Endodermal cell (in vitro differentiated cells): ENCODE measurements around the gene ABCC1. TPM values are rescaled to one million over a fixed set of nuclear protein-coding genes. Genes with fewer than 3 reads are reported as not detected.
"Not testable (repeated sequence)": the region's sequence is repeated elsewhere in the genome, so short reads cannot be mapped to it uniquely, and the experiment has no call there.

Experiments used
- DNase-seq: peaks from one replicate; pipeline ENCODE4 v3.0.0-alpha.2; 2017
- H3K27ac ChIP-seq: 2 replicates; pipeline ENCODE4 v1.5.1; 2013; ENCODE audit warnings: mild to moderate bottlenecking, low read depth, low read length, moderate library complexity
- H3K27me3 ChIP-seq: 2 replicates; pipeline ENCODE4 v1.6.1; 2013; ENCODE audit warnings: mild to moderate bottlenecking, low read length, moderate library complexity; ENCODE audit not compliant: insufficient read depth, control insufficient read depth, poor library complexity, severe bottlenecking
- H3K36me3 ChIP-seq: 2 replicates; pipeline ENCODE4 v1.7.0; 2013; ENCODE audit warnings: mild to moderate bottlenecking, low read length, moderate library complexity; ENCODE audit not compliant: control insufficient read depth, insufficient read depth
- H3K4me1 ChIP-seq: one replicate; pipeline ENCODE4 v1.7.0; 2013; ENCODE audit warnings: low read length; ENCODE audit not compliant: control insufficient read depth, insufficient read depth
- H3K4me3 ChIP-seq: 2 replicates; pipeline ENCODE4 v1.5.1; 2013; ENCODE audit warnings: mild to moderate bottlenecking, low read length, moderate library complexity
- H3K9ac ChIP-seq: 2 replicates; pipeline ENCODE4 v1.6.1; 2013; ENCODE audit warnings: mild to moderate bottlenecking, low read length, moderate library complexity; ENCODE audit not compliant: poor library complexity, severe bottlenecking; ENCODE audit errors: extremely low read depth
- H3K9me3 ChIP-seq: 2 replicates; pipeline ENCODE4 v1.6.1; 2013; ENCODE audit warnings: mild to moderate bottlenecking, low read length, moderate library complexity; ENCODE audit not compliant: control insufficient read depth
- H3K27ac Mint-ChIP-seq: 2 replicates; pipeline ENCODE4 v1.8.0; 2020; ENCODE audit warnings: mixed read lengths
- H3K27me3 Mint-ChIP-seq: 2 replicates; pipeline ENCODE4 v1.8.0; 2021; ENCODE audit warnings: mild to moderate bottlenecking, mixed read lengths; ENCODE audit not compliant: insufficient read depth
- H3K36me3 Mint-ChIP-seq: 2 replicates; pipeline ENCODE4 v1.8.0; 2020; ENCODE audit warnings: low read depth, mixed read lengths
- H3K4me1 Mint-ChIP-seq: 2 replicates; pipeline ENCODE4 v1.8.0; 2020; ENCODE audit warnings: mixed read lengths
- H3K4me3 Mint-ChIP-seq: 2 replicates; pipeline ENCODE4 v1.8.0; 2020; ENCODE audit warnings: mild to moderate bottlenecking, moderate library complexity, mixed read lengths
- H3K9me3 Mint-ChIP-seq: 2 replicates; pipeline ENCODE4 v1.8.0; 2020; ENCODE audit warnings: mild to moderate bottlenecking, mixed read lengths
- CTCF ChIP-seq: fragments of 200-600 bp; sonication (generic); conservative IDR thresholded peaks from 2 replicates; pipeline ENCODE4 v1.5.0; 2021; ENCODE audit warnings: antibody characterized with exemption, mild to moderate bottlenecking
- WGBS, 2 experiments: methylation state at CpG; one replicate each; pipeline versions ENCODE4 v1.1.5 to v1.1.7; 2013; ENCODE audit warnings: missing lambda C conversion rate in 2 of 2, mixed read lengths in 1 of 2; ENCODE audit not compliant: insufficient coverage in 1 of 2, insufficient read length in 1 of 2; 5-methylcytosine and 5-hydroxymethylcytosine counted together
- total RNA-seq, 2 donors: library from RNA; stranded (reverse); fragmentation: NEBNext Ultra II Directional in 1 of 2; extraction: Animal tissue kit (Norgen Biotek cat#: 25700) in 1 of 2; gene quantifications; 2 replicates in 1 of 2; 3 replicates in 1 of 2; pipeline ENCODE4 v1.2.1, GENCODE V29; 2021

ABCC1 gene
- total RNA-seq, 2 donors from 2014 or later = 47.1 to 51.2 TPM

DNA sequence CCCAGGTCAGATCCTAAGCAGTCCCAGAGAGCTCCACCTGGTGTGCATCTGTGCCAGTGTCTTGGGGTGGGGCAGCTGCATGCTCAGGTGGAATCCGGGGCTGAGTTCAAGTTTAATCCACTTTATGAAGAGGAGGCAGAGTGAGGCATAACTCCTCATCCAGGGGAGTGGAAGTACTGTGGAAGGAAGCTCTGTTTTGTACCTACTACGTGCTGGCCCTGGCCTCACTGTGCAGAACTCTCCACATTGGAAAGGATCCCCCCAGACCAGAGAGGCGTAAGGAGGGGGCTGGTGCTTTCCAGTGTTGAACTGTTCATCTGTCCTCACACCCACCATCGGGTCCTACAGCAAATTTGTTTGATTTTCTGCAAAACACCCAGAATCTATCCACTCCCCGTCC is 195.9 kb downstream of the ABCC1 start:
- peaks cover 28% of the 10 kb centered on the region for H3K36me3 ChIP-seq
- Mint-ChIP-seq H3K9me3 (no peaks in the 10 kb centered on the region), H3K27ac (no peak overlapping the region), H3K4me3 (no peak overlapping the region), H3K4me1 (no peaks in the 10 kb centered on the region), H3K27me3 (no peaks in the 10 kb centered on the region), H3K36me3 (peaks cover 30% of the 10 kb centered on the region)
- no peaks in the 10 kb centered on the region for H3K27me3 ChIP-seq
- H3K4me1 ChIP-seq = no peaks in the 10 kb centered on the region
- no peak overlapping the region for H3K4me3 ChIP-seq
- H3K27ac ChIP-seq = no peak overlapping the region
- TF ChIP-seq CTCF = peak; percentile 45
- DNase-seq = no peak
- no peak overlapping the region for H3K9ac ChIP-seq
- no peaks in the 10 kb centered on the region for H3K9me3 ChIP-seq
- 85 to 100% methylated on average over 2 to 5 of the region's 5 CpGs for whole genome bisulfite sequencing, 2 experiments

DNA sequence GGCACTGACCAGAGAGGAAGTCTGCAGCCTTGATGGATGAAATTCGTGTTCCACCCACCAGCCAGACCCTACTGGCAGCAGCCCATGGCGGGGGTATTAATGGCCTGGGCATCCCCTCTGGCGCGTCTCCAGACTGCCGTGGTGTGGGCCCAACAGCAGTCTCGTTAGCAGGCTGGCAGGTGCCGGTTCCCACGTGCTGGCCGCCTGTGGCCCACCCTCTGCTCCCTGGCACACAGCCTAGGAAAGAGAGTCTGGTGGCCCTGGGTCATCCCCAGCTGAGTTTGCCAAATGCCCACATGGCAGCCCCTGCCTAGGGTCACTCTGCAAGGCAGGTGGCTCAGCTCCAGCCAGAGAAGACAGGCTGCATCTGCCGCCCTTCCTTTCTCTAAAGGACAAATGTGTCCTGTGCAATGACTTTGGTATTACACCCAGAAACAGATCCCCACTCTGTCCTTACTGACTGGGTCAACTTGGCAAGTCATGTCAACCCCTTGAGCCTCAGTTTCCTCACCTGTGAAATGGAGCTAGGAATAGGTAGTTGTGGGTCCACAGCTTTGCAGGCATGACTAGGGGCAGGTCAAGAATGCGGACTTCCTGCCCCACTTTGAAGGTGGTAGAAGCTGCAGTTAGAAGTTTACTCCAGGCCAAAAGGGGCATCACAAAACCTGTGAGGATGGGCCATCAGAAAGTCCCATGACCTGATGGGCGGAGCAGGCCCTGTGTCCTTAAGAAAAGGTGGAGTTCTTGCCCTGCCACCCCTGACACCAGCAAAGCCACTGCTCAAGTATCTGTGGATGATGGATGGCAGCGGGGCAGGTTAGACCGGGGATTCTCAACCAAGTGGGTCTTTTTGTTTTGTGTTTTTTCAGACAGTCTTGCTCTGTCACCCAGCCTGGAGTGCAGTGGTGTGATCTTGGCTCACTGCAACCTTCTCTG is 197.2 kb downstream of the ABCC1 start:
- H3K36me3 Mint-ChIP-seq = peaks cover 19% of the 10 kb centered on the region
- H3K27ac ChIP-seq = no peak overlapping the region
- no peaks in the 10 kb centered on the region for H3K9me3 Mint-ChIP-seq
- no peaks in the 10 kb centered on the region for H3K9me3 ChIP-seq
- TF ChIP-seq CTCF = no peak
- no peak overlapping the region for H3K4me3 ChIP-seq
- 87 to 96% methylated on average over 6 to 14 of the region's 14 CpGs for WGBS, 2 experiments
- H3K27ac Mint-ChIP-seq = no peak overlapping the region
- H3K4me1 ChIP-seq = no peaks in the 10 kb centered on the region
- DNase-seq = no peak
- H3K27me3 Mint-ChIP-seq = no peaks in the 10 kb centered on the region
- H3K36me3 ChIP-seq = peaks cover 16% of the 10 kb centered on the region
- no peak overlapping the region for H3K9ac ChIP-seq
- H3K27me3 ChIP-seq = no peaks in the 10 kb centered on the region
- no peak overlapping the region for H3K4me3 Mint-ChIP-seq
- H3K4me1 Mint-ChIP-seq = no peaks in the 10 kb centered on the region

DNA sequence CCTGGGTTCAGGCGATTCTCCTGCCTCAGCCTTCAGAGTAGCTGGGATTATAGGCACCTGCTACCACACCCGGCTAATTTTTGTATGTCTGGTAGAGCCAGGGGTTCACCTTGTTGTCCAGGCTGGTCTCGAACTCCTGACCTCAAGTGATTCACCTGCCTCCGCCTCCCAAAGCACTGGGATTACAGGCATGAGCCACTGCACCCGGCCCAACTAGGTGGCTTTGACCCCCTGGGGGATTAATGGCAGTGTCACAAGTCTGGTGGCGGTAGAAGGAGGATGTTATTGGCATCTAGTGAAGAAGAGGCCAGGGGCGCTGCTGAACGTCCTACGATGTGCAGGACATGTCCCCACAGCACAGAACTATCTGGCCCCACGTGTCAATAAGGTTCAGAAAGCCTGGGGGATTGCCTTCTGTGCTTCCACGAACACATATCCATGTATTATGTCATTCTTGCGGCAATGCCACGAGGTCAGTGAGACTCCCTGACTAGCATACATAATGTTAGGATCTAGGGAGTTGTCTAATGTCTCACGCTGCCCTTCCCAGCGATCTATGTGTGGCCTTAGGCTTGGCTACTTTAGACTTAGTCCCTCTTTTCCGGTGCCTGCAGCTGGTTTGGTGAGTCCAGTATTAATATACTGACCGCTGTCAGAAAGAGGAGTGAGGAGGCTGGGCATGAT is 198.0 kb downstream of the ABCC1 start:
- Mint-ChIP-seq H3K27me3 (no peaks in the 10 kb centered on the region), H3K9me3 (no peaks in the 10 kb centered on the region), H3K36me3 (peaks cover 19% of the 10 kb centered on the region), H3K27ac (no peak overlapping the region), H3K4me3 (no peak overlapping the region), H3K4me1 (no peaks in the 10 kb centered on the region)
- Histone ChIP-seq H3K9me3 (no peaks in the 10 kb centered on the region), H3K36me3 (peaks cover 13% of the 10 kb centered on the region), H3K27ac (no peak overlapping the region), H3K4me1 (no peaks in the 10 kb centered on the region), H3K9ac (no peak overlapping the region), H3K27me3 (no peaks in the 10 kb centered on the region), H3K4me3 (no peak overlapping the region)
- WGBS, 2 experiments = 93 to 96% methylated on average over 9 to 17 of the region's 17 CpGs
- TF ChIP-seq CTCF = no peak
- no peak for DNase-seq

DNA sequence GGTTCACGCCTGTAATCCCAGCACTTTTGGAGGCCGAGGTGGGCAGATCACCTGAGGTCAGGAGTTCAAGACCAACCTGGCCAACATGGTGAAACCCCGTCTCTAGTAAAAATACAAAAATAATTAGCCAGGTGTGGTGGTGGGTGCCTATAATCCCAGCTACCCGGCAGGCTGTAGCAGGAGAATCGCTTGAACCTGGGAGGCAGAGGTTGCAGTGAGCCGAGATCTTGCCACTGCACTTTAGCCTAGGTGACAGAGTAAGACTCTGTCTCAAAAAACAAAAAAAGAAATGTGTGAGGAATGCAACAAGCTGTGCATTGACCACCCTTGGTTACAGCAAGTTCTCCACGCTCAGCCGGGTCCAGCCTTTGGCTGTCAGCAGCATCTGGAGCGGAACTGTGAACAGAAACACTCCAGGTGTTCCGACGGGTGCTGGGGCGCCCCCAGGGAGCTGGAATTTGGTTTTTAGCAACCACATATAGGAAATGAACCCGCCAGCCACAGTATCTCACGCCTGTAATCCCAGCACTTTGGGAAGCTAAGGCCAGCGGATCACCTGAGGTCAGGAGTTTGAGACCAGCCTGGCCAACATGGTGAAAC is 198.7 kb downstream of the ABCC1 start:
- not testable (repeated sequence) for H3K27ac Mint-ChIP-seq
- H3K36me3 Mint-ChIP-seq = peaks cover 17% of the 10 kb centered on the region

More for the DNA sequence above, 198.7 kb downstream of the ABCC1 start:
- not testable (repeated sequence) for H3K9ac ChIP-seq, H3K27ac ChIP-seq, H3K27me3 Mint-ChIP-seq, H3K4me1 ChIP-seq, H3K9me3 ChIP-seq, H3K27me3 ChIP-seq, H3K36me3 ChIP-seq, H3K4me3 ChIP-seq, H3K4me3 Mint-ChIP-seq, H3K9me3 Mint-ChIP-seq, H3K4me1 Mint-ChIP-seq
- 88 to 90% methylated on average over 12 to 15 of the region's 15 CpGs for WGBS, 2 experiments
- peak; percentile 55 for DNase-seq
